Fibroblast of skin of scalp (primary cell): ENCODE results near the gene PNMA6F. TPM values are rescaled to one million over a fixed set of nuclear protein-coding genes. Genes with fewer than 3 reads are reported as not detected.

ENCODE experiments used
- DNase-seq: peaks from one replicate; pipeline ENCODE4 v3.0.0-alpha.2; 2013
- polyA plus RNA-seq, 2 experiments: library from polyadenylated mRNA; unstranded; fragments of 120-200 nt; gene quantifications; one replicate each; pipeline ENCODE4 v1.2.1, GENCODE V29; 2013; ENCODE audit not compliant: insufficient read length in 2 of 2

Gene PNMA6F
- not detected for polyA plus RNA-seq (2013, experiment 1 of 2; ENCODE audit: insufficient read length)
- polyA plus RNA-seq (2013, experiment 2 of 2; ENCODE audit: insufficient read length): not detected

DNA sequence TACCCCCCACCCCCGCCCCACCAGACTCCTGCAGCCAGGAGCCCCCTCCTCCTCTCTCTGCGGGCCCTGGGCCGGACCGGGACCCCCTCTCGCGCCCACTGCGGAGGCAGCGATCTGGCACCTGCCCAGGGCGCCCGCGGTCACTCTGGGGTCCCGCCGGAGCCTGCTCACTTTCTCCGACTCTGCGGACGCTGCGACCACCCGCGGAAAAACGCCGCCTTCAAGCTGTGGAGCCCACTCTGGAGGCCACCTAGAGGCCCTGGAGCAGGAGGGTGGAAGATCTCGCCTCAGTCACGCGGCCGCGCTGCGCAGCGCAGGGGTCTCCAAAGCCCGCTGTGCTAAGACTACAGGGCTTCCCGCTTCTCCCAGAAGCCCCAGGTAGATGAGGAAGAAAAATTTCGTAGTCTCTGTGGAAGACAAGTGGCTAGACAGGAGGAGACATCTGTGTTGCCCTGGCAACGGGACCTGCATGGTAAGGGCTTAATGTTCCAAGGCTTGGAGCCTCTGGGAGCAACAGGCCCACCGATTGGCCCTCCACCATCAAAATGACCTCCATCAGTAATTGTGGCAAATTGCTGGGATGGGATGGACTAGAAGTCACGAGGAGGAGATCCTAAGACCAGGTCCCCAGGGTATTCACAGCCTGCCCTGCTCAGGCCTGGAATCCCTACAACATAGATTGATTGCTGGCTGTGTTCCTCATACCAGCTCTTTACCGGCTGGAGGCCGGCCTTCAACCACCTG, at the start of gene PNMA6F:
Gene PNMA6F (minus strand): TSS at position 387 of the 744 bp plus-strand sequence. CDS start 1,093 bp downstream, outside the sequence.
- DNase-seq: no peak

DNA sequence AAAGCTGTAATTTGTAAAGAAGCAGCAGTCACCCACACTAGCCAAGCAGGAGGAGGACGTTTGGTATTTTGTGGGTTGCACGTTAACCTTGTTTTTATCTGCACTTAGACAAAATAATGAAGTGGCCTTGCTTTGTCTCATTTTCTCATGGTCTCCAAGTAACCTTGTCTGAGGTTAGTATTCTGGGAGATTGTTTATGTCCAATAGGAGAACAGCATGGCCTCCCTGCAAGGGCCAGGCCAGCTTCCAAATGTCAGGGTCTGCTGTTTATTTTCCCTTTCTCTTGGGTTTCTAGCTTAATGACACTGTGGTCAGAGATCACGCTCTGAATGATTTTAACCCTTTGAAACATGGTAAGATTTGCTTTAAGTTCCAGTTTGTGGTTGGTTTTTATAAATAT, 49.7 kb upstream of the PNMA6F start:
- no peak for DNase-seq

DNA sequence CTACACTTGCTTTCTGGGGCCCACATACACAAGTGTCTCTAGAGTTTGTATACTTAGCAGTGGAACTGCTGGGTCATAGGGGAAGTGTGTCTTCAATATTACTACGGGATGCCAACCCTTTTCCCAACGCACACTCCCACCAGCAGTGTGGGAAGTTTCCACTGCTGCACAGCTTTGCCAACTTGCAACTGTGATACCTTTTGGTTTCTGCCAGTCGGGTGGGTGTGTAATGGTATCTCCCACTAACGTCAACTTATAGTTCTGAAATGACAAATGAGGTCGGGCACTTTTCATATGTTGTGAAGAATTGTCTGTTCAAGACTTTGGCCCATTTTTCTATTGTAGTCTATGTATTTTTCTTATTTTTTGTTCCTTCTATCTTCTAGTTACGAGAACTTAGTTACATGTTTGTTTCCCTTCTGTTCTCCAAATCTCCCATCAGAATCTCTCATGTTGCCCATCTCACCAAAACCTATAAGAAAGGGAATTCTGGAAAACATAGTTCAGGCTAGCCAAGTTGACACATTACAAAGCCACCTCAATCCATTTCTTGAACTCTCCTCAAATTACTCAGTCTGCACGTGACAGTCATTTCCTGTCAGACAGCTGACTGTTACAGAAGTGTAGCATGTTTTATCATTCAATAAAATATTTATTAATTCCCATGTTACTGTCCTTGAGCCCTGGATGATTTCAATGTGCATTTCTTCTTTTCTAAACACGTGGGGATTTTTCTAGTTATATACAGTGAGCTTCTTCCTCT, 48.9 kb upstream of the PNMA6F start:
- DNase-seq: no peak

DNA sequence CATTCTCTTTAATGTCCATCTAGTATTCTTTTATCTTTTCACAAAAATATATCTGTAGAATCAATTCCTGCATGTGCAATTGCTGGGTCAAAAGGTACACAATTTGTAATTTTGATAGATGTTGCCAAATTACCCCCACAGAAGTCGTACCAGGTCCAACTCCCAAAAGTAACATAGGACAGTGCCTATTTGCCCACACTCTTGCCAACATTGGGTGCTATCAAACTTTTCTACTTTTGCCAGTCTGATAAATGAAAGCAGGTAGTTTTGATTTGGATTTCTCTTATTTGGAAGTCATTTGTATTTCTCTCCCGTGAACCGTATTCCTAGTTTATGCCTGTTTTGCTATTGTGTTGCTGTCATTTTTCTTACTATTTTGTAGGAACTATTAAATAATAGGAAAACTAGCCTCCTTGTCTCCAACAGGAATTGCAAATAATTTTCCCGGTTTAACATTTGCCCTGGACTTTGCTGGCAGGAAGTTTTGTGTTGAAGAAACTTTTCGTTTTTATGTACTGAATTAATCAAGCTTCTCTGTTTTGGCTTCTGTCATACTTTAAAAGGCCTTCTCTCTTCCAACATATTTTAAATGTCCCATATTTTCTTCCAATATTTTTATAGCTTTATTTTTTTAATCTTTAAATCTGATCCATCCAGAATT, 45.4 kb upstream of the PNMA6F start:
- DNase-seq: no peak

DNA sequence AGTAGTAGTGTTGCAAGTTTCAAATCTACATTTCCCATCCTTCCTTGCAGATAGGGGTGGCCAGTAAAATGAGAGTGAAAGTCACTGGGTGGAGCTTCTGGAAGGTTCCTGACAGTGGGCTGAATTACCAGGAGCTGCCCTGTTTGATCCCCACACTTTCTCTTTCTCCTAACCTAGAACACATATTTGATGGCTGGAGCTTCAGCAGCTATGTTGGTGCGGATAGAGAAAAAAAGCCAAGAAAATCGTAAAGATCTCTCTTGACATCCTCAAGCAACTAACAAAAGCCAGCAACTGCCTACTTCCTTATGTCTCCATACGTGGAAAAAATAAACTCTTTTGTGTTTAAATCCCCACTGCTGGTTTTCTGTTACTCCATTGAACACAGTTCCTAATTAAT, 44.6 kb upstream of the PNMA6F start:
- DNase-seq: no peak

DNA sequence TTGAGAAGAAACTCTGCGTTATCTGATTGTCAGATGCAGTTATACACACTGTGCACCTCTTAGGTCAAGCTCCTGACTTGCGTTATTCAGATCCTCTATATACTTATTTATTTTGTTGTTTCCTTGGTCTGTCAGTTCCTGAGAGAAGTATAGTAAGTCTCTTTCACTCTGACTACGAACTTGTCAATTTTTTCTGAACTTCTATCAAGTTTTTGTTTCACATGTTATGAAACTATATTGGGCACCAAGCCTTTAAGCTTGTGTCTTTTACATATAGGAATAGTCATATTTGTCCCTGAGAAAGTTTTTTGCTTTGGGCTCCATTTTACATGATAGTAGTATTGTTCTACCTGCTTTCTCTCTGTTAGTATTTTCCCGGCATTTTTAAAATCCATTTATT, 44.1 kb upstream of the PNMA6F start:
- DNase-seq: no peak

DNA sequence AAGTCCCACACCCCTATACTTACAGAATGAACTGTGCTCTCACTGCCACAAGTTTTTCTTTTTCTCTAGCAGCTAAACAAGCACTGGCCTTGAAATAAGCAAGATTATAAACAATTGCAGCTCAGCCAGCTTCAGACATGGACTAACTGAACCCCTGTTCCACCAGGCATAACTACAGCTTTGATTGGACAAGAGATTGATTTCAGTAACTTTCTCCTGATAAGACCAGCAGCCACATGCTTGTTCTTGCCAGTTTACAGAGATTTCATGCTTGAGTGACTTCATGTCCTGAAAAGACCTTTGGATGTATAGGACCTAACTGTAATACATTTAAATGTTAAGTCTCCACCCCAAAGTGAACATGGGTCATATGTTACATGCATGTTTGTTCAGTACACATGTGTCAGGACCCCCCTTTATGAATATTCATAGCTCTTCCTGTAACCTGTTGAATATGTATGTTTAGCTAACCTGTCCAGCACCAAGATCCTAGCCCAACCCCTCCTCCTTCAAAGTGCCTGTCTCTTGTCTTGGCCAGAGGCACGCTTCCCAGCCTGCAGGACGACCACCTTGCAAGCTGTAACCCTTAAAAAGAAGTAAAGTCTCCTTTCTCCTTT, 40.3 kb upstream of the PNMA6F start:
- DNase-seq: no peak

DNA sequence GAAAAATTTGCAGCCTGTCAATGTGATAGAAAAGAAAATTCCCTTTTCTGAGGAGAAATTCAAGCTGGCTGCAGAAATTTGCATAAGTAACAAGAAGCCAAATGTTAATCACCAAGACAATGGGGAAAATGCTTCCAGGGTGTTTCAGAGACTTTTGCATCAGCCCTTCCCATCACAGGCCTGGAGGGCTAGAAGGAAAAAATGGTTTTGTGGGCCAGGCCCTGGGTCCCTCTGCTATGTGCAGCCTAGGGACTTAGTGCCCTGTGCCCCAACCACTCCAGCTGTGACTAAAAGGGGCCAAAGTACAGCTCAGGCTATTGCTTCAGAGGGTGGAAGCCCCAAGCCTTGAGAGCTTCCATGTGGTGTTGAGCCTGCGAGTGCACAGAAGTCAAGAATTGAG, 36.3 kb upstream of the PNMA6F start:
- no peak for DNase-seq

DNA sequence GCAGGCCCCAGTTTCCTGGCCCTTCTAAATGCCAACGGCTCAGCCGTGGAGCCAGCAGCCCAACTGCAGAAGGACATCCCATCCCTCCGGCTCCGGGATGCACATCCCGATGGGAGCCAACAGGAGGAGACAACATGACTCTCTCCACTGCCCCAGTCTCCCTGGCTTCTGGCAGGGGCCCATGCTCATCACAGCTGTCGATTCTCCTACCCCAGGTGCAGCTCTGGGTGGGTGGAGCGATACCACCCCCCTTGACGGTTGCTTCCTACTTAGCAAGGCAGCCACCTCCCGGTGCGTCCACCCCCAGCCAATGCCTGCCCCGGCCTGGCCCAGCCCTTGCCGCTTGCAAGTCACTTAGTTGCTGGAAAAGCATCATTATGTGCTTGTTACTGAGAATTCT, 31.8 kb upstream of the PNMA6F start:
- no peak for DNase-seq

DNA sequence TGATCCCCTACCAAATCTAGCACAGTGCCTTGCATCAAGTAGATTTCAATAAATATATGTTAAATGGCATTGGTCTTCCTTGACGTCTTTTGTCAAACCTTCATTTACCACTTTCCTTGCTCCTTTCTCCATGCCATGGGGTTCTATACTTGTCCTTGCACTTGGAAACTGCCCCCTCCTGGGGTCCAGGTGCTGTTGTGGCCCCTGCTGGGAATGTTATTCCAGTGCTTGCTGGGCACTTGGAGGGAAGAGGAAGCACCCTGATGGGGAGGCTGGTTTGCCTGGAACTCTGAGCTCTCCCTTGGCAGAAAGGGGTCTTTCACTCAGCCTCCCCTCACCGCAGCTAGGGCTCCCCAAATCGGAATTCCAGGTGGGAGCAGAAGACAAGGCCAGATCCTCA, 31.3 kb upstream of the PNMA6F start:
- DNase-seq: no peak

DNA sequence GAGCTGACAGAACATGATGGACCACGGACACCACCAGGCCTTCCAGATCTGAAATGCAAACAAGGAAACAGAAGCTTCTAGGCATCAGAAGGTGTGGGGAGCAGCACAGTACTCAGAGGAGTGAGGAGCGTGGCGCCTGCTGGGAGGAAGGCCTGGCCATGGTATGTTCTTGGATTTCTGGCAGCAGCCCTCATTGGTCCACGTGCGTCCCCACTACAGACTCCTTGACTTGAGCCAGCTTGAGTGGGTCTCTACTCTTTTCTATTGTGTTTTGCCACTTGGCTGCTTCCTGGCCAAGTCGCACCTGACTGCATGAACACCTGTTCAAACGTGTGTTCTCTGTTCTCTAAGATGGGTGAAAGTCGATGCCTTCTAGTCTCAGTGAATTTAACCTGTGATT, 30.4 kb upstream of the PNMA6F start:
- no peak for DNase-seq

DNA sequence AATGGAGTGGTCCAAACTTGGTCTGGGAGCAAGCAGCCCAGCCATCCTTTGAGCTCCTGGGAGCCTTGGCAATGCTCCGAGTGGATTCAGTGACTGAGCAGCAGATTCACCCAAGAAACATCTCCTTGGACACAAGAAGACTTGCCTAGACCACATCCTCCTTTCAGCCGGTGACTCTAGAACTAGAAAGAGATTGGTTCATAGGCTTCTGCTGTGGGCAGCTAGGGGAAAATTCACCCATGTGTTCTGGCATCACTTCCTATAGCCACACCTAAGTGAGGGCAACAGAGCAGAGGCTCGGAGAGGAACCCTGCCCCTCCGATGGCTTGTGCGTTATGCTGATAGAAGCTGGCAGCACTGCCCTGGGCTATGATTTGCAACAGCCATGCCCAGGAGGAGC, 28.4 kb upstream of the PNMA6F start:
- no peak for DNase-seq

DNA sequence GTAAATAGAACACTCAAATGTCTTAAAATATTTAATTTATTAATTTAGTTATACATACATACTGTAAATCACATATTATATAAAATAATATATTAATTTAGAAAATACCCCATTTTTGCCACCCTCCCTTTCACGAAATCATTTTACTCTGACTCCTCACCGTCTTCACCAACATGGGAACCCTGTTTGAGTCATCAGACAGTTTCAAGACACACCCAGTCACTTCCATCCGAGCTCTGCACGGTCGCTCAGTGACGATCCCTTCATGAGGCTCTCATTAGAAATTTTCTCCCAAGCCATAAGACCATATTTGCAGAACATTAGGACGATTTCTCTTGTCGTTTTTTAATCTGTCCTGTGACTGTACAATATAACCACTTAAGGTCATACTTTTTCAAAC, 26.9 kb upstream of the PNMA6F start:
- DNase-seq: no peak

DNA sequence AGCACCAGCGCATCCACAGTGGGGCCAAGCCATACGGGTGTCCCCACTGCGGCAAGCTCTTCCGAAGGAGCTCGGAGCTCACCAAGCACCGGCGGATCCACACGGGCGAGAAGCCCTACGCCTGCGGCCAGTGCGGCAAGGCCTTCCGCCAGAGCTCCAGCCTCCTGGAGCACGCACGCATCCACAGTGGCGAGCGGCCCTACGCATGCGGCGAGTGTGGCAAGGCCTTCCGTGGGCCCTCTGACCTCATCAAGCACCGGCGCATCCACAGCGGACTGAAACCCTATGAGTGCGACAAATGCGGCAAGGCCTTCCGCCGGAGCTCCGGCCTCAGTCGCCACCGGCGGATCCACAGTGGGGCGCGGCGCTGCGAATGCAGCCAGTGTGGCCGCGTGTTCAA, 26.0 kb upstream of the PNMA6F start:
- no peak for DNase-seq

DNA sequence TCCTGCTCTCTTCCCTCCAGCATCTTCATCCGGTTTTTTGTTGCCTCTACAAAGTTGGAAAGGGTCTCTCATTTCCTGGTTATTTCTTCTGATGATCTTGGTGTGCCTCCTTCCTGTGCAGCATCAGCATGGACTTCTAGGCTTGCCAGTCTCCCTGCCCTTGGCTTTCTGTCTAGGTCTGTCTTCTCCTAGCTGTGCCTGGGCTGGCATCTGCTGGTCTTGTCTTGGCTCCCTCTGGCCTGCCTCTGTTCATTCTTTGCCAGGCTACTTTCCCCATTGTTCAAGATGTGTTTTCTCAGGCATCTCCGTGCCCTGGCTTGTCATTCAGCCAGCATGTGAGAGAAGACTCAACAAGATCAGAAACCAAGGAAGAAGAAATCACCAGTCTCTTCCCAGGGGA, 22.1 kb upstream of the PNMA6F start:
- DNase-seq: no peak

DNA sequence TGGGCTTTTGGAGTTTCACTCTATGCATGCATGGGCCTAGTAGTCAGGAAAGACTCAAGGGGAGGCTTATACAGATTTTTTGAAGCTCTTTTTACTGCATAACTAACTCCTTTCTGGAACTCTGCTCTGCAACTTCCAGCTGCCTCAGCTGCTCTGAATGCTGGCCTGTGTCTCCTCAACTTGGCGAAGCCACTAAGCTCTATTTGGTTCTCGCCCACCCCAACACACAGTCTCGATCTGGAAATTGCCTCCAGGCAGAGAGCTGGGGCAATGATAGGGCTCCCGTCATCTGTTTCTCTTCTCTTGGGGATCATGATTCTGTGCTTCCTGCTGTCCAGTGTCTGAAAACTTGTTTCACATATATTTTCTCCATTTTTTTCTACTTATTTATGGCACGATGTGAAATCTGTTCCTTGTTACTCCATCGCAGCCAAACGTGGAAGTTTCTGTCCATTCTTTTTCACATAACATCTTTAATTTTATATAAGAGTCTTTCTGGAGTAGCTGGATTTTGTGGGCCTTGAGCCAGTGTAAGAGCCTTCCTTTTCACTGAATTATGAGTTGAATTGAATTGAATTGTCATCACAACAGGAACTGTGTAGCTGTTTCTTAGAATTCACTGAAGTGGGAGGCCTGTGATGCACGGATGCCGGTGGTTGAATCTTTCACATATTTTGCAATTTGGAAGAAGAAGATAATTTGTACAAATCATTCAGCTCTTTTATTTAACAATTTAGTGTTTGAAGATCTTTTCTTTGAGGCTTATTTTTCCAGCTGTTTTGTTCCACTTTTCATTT, 21.4 kb upstream of the PNMA6F start:
- DNase-seq: no peak

DNA sequence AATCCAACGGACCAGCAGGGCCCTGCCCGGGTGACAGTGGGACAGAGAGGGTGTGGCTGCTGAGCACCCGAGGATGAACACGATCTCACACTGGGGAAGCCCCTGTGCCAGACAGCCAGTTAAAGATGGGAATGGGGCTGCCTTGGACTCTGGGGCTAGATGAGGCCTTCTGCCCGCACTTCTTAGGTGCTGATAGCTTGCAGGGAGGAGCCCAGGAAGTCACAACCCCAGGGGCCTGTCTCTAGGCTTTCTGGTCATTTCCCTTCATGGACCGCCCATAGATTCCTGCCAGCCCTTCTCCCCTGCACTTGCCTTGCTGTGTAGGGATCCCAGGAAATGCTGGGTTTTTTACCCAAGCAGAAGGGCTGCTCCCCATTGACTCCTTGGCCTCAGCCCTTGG, 18.5 kb upstream of the PNMA6F start:
- DNase-seq: no peak

DNA sequence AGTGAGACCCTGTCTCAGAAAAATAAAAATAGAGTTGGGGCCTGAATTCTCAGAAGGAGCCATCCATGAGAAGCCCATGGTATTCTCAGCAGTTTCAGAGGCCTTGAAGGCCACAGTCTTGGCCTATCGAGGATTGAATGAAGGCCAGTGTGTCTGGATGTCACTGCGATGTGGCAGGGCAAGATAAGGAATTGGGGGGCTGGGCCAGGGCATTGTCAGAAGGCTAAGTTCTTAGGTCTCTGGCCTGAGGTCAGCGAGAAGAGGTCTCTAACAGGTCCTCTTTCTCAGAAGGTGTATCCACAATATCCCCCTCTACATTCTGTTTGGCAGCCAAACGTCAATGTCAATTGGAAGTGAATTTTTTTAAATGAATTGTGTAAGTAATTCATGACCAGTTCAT, 18.1 kb upstream of the PNMA6F start:
- no peak for DNase-seq

DNA sequence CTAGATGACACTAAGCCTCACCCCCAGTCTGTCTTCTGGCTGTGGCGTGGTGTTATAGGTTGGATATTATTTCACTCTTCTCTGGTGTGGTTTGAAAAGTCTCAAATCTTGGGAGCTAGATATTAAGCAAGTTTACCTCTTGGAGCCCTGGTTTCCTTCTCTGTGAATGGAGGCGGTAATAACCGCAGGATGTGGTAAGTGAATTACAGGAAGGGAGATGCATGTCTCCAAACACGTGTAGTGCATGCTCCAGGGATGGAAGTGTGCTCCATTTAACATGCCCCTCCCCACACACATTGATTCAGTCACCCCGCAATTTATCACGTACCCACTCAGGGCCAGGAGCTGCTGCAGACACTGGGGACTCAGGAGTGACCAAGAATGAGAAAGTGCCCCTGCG, 17.3 kb upstream of the PNMA6F start:
- no peak for DNase-seq

DNA sequence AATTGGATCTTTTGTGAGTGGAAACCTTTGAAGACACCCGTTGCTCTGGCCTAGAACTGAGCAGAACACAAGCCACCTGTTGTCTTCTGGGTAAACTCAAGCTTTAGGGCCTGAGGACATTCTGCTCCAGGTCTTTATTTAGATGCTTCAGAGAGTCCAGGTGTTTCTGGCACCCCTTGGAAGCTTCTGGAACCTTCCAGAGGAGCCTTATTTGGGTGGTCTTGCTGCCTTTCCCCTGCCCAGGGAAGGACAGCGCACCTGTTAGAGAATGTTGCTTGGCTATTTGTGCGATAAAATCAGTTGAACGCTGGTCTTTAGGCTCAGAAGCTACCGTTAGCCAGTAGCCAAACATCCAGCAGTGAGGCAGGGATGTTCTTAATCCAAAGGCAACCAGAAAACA, 15.4 kb upstream of the PNMA6F start:
- DNase-seq: no peak

DNA sequence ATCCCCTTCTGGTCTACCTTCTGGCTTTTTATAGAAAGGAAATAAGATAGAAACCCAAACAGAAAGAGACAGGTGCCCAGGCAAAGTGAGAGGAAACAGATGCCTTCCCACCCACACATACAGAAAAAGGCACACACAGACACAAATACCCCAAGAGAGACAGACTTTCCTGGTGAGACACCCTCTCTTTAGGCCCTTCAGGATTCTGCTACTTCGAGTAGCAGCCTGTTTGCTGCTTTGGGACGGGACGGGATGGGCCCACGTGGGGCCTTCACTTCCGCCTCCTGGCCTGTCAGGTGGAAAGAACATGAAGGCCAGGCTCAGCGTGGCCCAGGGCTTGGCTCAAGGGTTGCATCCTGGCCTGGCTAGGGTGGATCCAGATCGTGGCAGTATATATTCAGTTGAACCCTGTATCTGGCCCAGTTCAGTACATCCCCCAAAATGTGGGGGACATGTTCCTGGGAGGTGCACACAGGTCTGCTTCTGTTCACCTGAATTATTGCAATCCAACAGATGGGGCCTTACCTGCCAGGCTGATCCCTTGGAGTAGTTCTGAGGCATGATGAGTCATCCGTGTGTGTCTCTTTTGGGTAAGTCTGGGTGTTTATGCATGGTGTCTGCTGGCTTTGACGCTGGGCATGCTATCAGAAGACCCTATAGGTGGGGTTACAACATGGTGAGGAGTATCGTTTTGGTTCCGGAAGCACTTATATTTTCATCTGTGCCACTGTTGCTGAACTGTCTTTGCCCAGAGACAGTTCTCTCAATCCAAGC, 14.7 kb upstream of the PNMA6F start:
- DNase-seq: no peak
